GM19025 (cell line): Measurements from ENCODE around the gene CLRN1.

Source experiments
- ATAC-seq: cut with Tn5 transposase; IDR thresholded peaks from one replicate; pipeline ENCODE4 v1.9.1; 2021; ENCODE audit warnings: mild to moderate bottlenecking, low read depth, moderate library complexity; ENCODE audit not compliant: unreplicated experiment

Gene CLRN1

DNA sequence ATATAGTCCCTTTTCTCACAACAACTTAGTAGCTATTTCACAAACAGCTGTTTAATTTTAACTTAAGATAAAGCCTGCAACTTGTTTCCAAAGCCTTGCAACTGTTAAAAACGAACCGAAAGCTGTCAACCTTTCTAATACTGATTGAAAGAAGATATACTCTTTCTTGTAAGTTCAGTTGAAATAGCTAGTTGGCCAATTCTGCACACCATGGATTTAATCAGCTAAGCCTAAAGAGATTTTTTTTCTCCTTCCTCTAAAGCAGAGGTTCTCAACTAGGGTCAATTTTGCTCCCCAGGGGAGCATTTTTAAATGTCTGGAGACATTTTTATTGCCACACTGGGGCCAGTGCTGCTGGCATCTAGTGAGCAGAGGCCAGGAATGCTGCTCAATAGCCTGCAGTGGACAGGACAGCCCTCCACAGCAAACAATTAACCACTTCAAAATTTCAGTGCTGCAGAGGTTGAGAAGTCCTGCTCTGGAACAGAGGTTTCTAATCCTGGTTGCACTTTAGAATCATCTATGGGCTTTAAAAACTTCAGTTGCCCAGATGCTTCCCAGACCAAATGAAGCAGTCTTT, 93.4 kb downstream of the CLRN1 start:
- ATAC-seq: no peak

GRCh38 chr3:150878290-150878689, 94.2 kb downstream of the CLRN1 start:
- no peak for ATAC-seq

- no peak for ATAC-seq
Observed at GRCh38 chr3:150877303-150877702, 95.2 kb downstream of the CLRN1 start.

GRCh38 chr3:150876611-150877265, 95.8 kb downstream of the CLRN1 start:
- no peak for ATAC-seq
